Measurements from ENCODE around the gene PDPK1. TPM values are rescaled to one million over a fixed set of nuclear protein-coding genes. Genes with fewer than 3 reads are reported as not detected.

The PDPK1 gene
- polyA plus RNA-seq, 3 donors, result 10.6 to 19.0 (median 15.0) TPM

GRCh38 chr16:2518823-2519710, 18.8 kb upstream of the PDPK1 start:
- 81 to 84% (median 82%) methylated on average over 38 to 39 of the region's 39 CpGs for WGBS, 3 donors
- H3K27ac ChIP-seq (ENCODE audit: low read depth, low read length), result peak overlapping the region; percentile 21

GRCh38 chr16:2519711-2520080, 18.1 kb upstream of the PDPK1 start:
- 39 to 55% (median 45%) methylated on average over 22 of the region's 22 CpGs for WGBS, 3 donors
- H3K27ac ChIP-seq (ENCODE audit: low read depth, low read length), result peak overlapping the region; percentile 21

GRCh38 chr16:2520097-2520783, 17.6 kb upstream of the PDPK1 start, which contains the start of gene AMDHD2:
AMDHD2 (plus strand) TSS chr16:2520371; CDS start chr16:2520459, 88 bp downstream.
- 1% methylated on average over 64 to 83 of the region's 83 CpGs for WGBS, 3 donors
- H3K27ac ChIP-seq (ENCODE audit: low read depth, low read length), result peak within 1 kb of the TSS; percentile 21

GRCh38 chr16:2520784-2521531, 16.9 kb upstream of the PDPK1 start:
- 19 to 27% (median 20%) methylated on average over 40 to 41 of the region's 41 CpGs for WGBS, 3 donors
- no peak overlapping the region for H3K27ac ChIP-seq (ENCODE audit: low read depth, low read length)

- H3K27ac ChIP-seq (ENCODE audit: low read depth, low read length), result no peak overlapping the region
- WGBS, 3 donors, result 85 to 89% (median 87%) methylated on average over 6 of the region's 6 CpGs
Observed at GRCh38 chr16:2523801-2524231, 14.0 kb upstream of the PDPK1 start.

GRCh38 chr16:2524339-2524938, 13.4 kb upstream of the PDPK1 start:
- WGBS, 3 donors, result 88 to 96% (median 92%) methylated on average over 9 of the region's 9 CpGs
- no peak overlapping the region for H3K27ac ChIP-seq (ENCODE audit: low read depth, low read length)

- H3K27ac ChIP-seq (ENCODE audit: low read depth, low read length), result no peak overlapping the region
- 52 to 89% (median 73%) methylated on average over 8 of the region's 8 CpGs for WGBS, 3 donors
Observed at GRCh38 chr16:2526135-2526534, 11.7 kb upstream of the PDPK1 start.

- 84 to 89% (median 88%) methylated on average over 10 to 12 of the region's 12 CpGs for WGBS, 3 donors
- H3K27ac ChIP-seq (ENCODE audit: low read depth, low read length), result no peak overlapping the region
Observed at GRCh38 chr16:2527071-2527783, 10.6 kb upstream of the PDPK1 start.

- H3K27ac ChIP-seq (ENCODE audit: low read depth, low read length), result no peak overlapping the region
- 96 to 97% (median 96%) methylated on average over 20 to 24 of the region's 24 CpGs for WGBS, 3 donors
Observed at GRCh38 chr16:2527784-2528100, 10.1 kb upstream of the PDPK1 start.

- WGBS, 3 donors, result 91 to 94% (median 93%) methylated on average over 35 to 36 of the region's 36 CpGs
- no peak overlapping the region for H3K27ac ChIP-seq (ENCODE audit: low read depth, low read length)
Observed at GRCh38 chr16:2528161-2529060, 9.4 kb upstream of the PDPK1 start.

GRCh38 chr16:2529061-2529931, 8.5 kb upstream of the PDPK1 start:
- H3K27ac ChIP-seq (ENCODE audit: low read depth, low read length), result no peak overlapping the region
- 86 to 91% (median 90%) methylated on average over 30 to 32 of the region's 32 CpGs for WGBS, 3 donors

GRCh38 chr16:2529961-2530628, 7.7 kb upstream of the PDPK1 start:
- WGBS, 3 donors, result 86 to 91% (median 88%) methylated on average over 15 of the region's 15 CpGs
- no peak overlapping the region for H3K27ac ChIP-seq (ENCODE audit: low read depth, low read length)

GRCh38 chr16:2530629-2531318, 7.0 kb upstream of the PDPK1 start:
- no peak overlapping the region for H3K27ac ChIP-seq (ENCODE audit: low read depth, low read length)
- WGBS, 3 donors, result 82 to 90% (median 88%) methylated on average over 14 of the region's 14 CpGs

- 12 to 14% (median 12%) methylated on average over 11 of the region's 11 CpGs for WGBS, 3 donors
Observed at GRCh38 chr16:2531371-2531695, 6.5 kb upstream of the PDPK1 start, which contains the start of gene CEMP1. CEMP1 (minus strand) TSS chr16:2531408; CDS start chr16:2531073, 335 bp downstream.

More at GRCh38 chr16:2531371-2531695, 6.5 kb upstream of the PDPK1 start, which contains the start of gene CEMP1:
- H3K27ac ChIP-seq (ENCODE audit: low read depth, low read length), result peak within 1 kb of the TSS; percentile 93
